Neural cell (in vitro differentiated cells): ENCODE measurements around the gene ELMO1. TPM values are rescaled to one million over a fixed set of nuclear protein-coding genes. Genes with fewer than 3 reads are reported as not detected.

ENCODE experiments used
- H2AFZ ChIP-seq: fragments of 200-600, 300-800 bp; sonication (generic), shearing (Covaris generic); 2 replicates; pipeline ENCODE4 v1.6.0; 2014; ENCODE audit warnings: low read depth, mild to moderate bottlenecking, antibody characterized with exemption, low read length, moderate library complexity
- H3F3A ChIP-seq: fragments of 200-600 bp; shearing (Covaris generic); 2 replicates; pipeline ENCODE4 v1.6.1; 2016; ENCODE audit warnings: mild to moderate bottlenecking, moderate library complexity, mixed read lengths, antibody characterized with exemption, low read length; ENCODE audit not compliant: insufficient read depth, poor library complexity, severe bottlenecking
- H3K27ac ChIP-seq: fragments of 200-600, 300-800 bp; sonication (generic), shearing (Covaris generic); 2 replicates; pipeline ENCODE4 v1.5.1; 2014; ENCODE audit warnings: mild to moderate bottlenecking, low read length, moderate library complexity
- H3K27me3 ChIP-seq: fragments of 300-800, 200-600 bp; sonication (generic), shearing (Covaris generic); 2 replicates; pipeline ENCODE4 v1.6.0; 2014; ENCODE audit warnings: mild to moderate bottlenecking, low read depth, low read length, moderate library complexity; ENCODE audit not compliant: insufficient read depth
- H3K36me3 ChIP-seq: fragments of 300-800, 200-600 bp; sonication (generic), shearing (Covaris generic); 2 replicates; pipeline ENCODE4 v1.5.1; 2014; ENCODE audit warnings: mild to moderate bottlenecking, antibody characterized with exemption, low read length, moderate library complexity; ENCODE audit not compliant: insufficient read depth
- H3K4me2 ChIP-seq: fragments of 300-800, 200-600 bp; sonication (generic), shearing (Covaris generic); 2 replicates; pipeline ENCODE4 v1.6.0; 2014; ENCODE audit warnings: mild to moderate bottlenecking, low read length
- H3K4me3 ChIP-seq: fragments of 300-800, 200-600 bp; sonication (generic), shearing (Covaris generic); 2 replicates; pipeline ENCODE4 v1.5.1; 2014; ENCODE audit warnings: mild to moderate bottlenecking, low read length, moderate library complexity
- H3K79me2 ChIP-seq: fragments of 200-600 bp; shearing (Covaris generic); replicated peaks from 2 replicates; pipeline ENCODE4 v1.6.0; 2014; ENCODE audit warnings: mild to moderate bottlenecking, low read length, moderate library complexity; ENCODE audit not compliant: insufficient read depth
- H3K9ac ChIP-seq: fragments of 300-800, 200-600 bp; sonication (generic), shearing (Covaris generic); 2 replicates; pipeline ENCODE4 v1.6.1; 2016; ENCODE audit warnings: mild to moderate bottlenecking, low read length, mixed read lengths
- H3K9me2 ChIP-seq: fragments of 200-600 bp; shearing (Covaris generic); 2 replicates; pipeline ENCODE4 v1.6.1; 2016; ENCODE audit warnings: mild to moderate bottlenecking, low read length, mixed read lengths; ENCODE audit not compliant: insufficient read depth
- H3K9me3 ChIP-seq: fragments of 200-600, 300-800 bp; sonication (generic), shearing (Covaris generic); 2 replicates; pipeline ENCODE4 v1.6.1; 2016; ENCODE audit warnings: mild to moderate bottlenecking, mixed run types, low read length, moderate library complexity, mixed read lengths
- H4K20me1 ChIP-seq: fragments of 200-600 bp; shearing (Covaris generic); 2 replicates; pipeline ENCODE4 v1.6.1; 2016; ENCODE audit warnings: mild to moderate bottlenecking, mixed run types; ENCODE audit not compliant: insufficient read depth
- CTCF ChIP-seq: fragments of 450-650 bp; IDR thresholded peaks from 2 replicates; pipeline ENCODE4 v1.5.1; 2014; ENCODE audit warnings: antibody characterized with exemption, mild to moderate bottlenecking, moderate library complexity; ENCODE audit not compliant: poor library complexity, severe bottlenecking
- EP300 ChIP-seq: fragments of 450-650 bp; conservative IDR thresholded peaks from 2 replicates; pipeline ENCODE4 v1.6.1; 2014; ENCODE audit warnings: antibody characterized with exemption, mild to moderate bottlenecking, moderate library complexity; ENCODE audit not compliant: poor library complexity, severe bottlenecking
- EZH2 ChIP-seq: fragments of 200-600, 300-800 bp; shearing (Covaris generic), sonication (generic); IDR thresholded peaks from 2 replicates; pipeline ENCODE4 v1.6.1; 2014; ENCODE audit warnings: antibody characterized with exemption, low read length, borderline replicate concordance, mild to moderate bottlenecking; ENCODE audit not compliant: insufficient read depth, poor library complexity, severe bottlenecking
- MXI1 ChIP-seq: fragments of 450-650 bp; conservative IDR thresholded peaks from 2 replicates; pipeline ENCODE4 v1.6.1; 2014; ENCODE audit warnings: antibody characterized with exemption, mild to moderate bottlenecking; ENCODE audit not compliant: poor library complexity, severe bottlenecking
- POLR2AphosphoS5 ChIP-seq: IDR thresholded peaks from 2 replicates; pipeline ENCODE4 v1.6.1; 2012
- RAD21 ChIP-seq: fragments of 450-650 bp; conservative IDR thresholded peaks from 2 replicates; pipeline ENCODE4 v1.6.1; 2014; ENCODE audit warnings: antibody characterized with exemption, mild to moderate bottlenecking, moderate library complexity
- SMC3 ChIP-seq: fragments of 450-650 bp; conservative IDR thresholded peaks from 2 replicates; pipeline ENCODE4 v1.6.1; 2014; ENCODE audit warnings: antibody characterized with exemption, mild to moderate bottlenecking, moderate library complexity; ENCODE audit not compliant: poor library complexity
- TAF1 ChIP-seq: IDR thresholded peaks from 2 replicates; pipeline ENCODE4 v1.6.1; 2012; ENCODE audit warnings: low read depth
- polyA plus RNA-seq: library from polyadenylated mRNA; depleted of rRNA; stranded (reverse); fragments of >200 nt; gene quantifications from 2 replicates; pipeline ENCODE4 v1.2.3, GENCODE V29; 2014

Gene ELMO1
- polyA plus RNA-seq, 1 donor from 2014 or later: 12.2 TPM

GRCh38 chr7:36900988-36901710 is 547.5 kb downstream of the ELMO1 start:
- Histone ChIP-seq H3F3A (no peaks in the 10 kb centered on the region), H3K36me3 (no peaks in the 10 kb centered on the region), H4K20me1 (no peaks in the 10 kb centered on the region), H3K27ac (no peak overlapping the region), H3K9me2 (no peaks in the 10 kb centered on the region), H2AFZ (no peak overlapping the region), H3K9me3 (no peaks in the 10 kb centered on the region), H3K4me2 (no peak overlapping the region), H3K4me3 (no peak overlapping the region), H3K27me3 (no peaks in the 10 kb centered on the region), H3K9ac (no peak overlapping the region), H3K79me2 (no peaks in the 10 kb centered on the region)
- TF ChIP-seq MXI1: no peak
- no peak for TF ChIP-seq EZH2
- no peak for TF ChIP-seq SMC3
- no peak for TF ChIP-seq CTCF
- no peak for TF ChIP-seq POLR2AphosphoS5
- TF ChIP-seq RAD21: no peak

GRCh38 chr7:36898186-36898585 is 550.5 kb downstream of the ELMO1 start:
- Histone ChIP-seq H3K9me2 (no peaks in the 10 kb centered on the region), H3K27ac (no peak overlapping the region), H3K9ac (no peak overlapping the region)

More at GRCh38 chr7:36898186-36898585, 550.5 kb downstream of the ELMO1 start:
- no peak overlapping the region for H2AFZ ChIP-seq
- no peaks in the 10 kb centered on the region for H3K36me3 ChIP-seq
- no peak overlapping the region for H3K4me3 ChIP-seq
- no peaks in the 10 kb centered on the region for H4K20me1 ChIP-seq
- no peaks in the 10 kb centered on the region for H3K9me3 ChIP-seq
- no peak for TF ChIP-seq MXI1
- TF ChIP-seq TAF1: no peak
- no peak for TF ChIP-seq SMC3
- TF ChIP-seq RAD21: no peak
- TF ChIP-seq EP300: no peak
- TF ChIP-seq POLR2AphosphoS5: no peak
- TF ChIP-seq CTCF: no peak
- H3F3A ChIP-seq: no peaks in the 10 kb centered on the region
- H3K4me2 ChIP-seq: no peak overlapping the region
- no peaks in the 10 kb centered on the region for H3K79me2 ChIP-seq
- H3K27me3 ChIP-seq: no peaks in the 10 kb centered on the region
